GM12892 (cell line): Measurements from ENCODE around the gene OR2J3. TPM values are rescaled to one million over a fixed set of nuclear protein-coding genes. Genes with fewer than 3 reads are reported as not detected.
"Not testable (repeated sequence)": the region's sequence is repeated elsewhere in the genome, so short reads cannot be mapped to it uniquely, and the experiment has no call there.

Experiments
- DNase-seq: peaks from one replicate; pipeline ENCODE4 v3.0.0; 2011; ENCODE audit not compliant: insufficient read length
- FAIRE-seq: peaks from 2 replicates; lab custom pipeline; 2011; peaks lifted over from hg19 to GRCh38; lab: Jason Lieb, UNC
- POLR2A ChIP-seq: IDR thresholded peaks from 2 replicates; pipeline ENCODE4 v1.6.1; 2011; ENCODE audit warnings: low read depth, low read length, control low read depth
- POLR2AphosphoS5 ChIP-seq: IDR thresholded peaks from 2 replicates; pipeline ENCODE4 v1.6.1; 2011; ENCODE audit warnings: low read depth, low read length, control low read depth
- TAF1 ChIP-seq: IDR thresholded peaks from 2 replicates; pipeline ENCODE4 v1.6.1; 2011; ENCODE audit warnings: low read depth, mild to moderate bottlenecking, control low read depth, low read length, borderline replicate concordance
- polyA plus RNA-seq: library from polyadenylated mRNA; unstranded; fragments of >200 nt; gene quantifications from one replicate; pipeline ENCODE4 v1.2.1, GENCODE V29; 2012; ENCODE audit warnings: missing spikeins, inconsistent platforms; ENCODE audit not compliant: missing spikeins

Gene OR2J3
- not detected for polyA plus RNA-seq

- TF ChIP-seq TAF1 (no peak), POLR2AphosphoS5 (no peak), POLR2A (no peak)
- FAIRE-seq: no peak
- DNase-seq: no peak
Measured at GRCh38 chr6:29107758-29108157, at the start of gene OR2J3. OR2J3 (plus strand) TSS chr6:29108058; CDS start chr6:29111891, 3,833 bp downstream.

- DNase-seq: no peak
- TF ChIP-seq POLR2A: no peak
- no peak for TF ChIP-seq TAF1
- no peak for TF ChIP-seq POLR2AphosphoS5
- peak; percentile 71 for FAIRE-seq
Measured at GRCh38 chr6:29071831-29072723, 35.8 kb upstream of the OR2J3 start.

GRCh38 chr6:29079203-29079602, 28.7 kb upstream of the OR2J3 start:
- no peak for DNase-seq
- TF ChIP-seq POLR2A (no peak), POLR2AphosphoS5 (no peak), TAF1 (no peak)
- FAIRE-seq: no peak

GRCh38 chr6:29081312-29081711, 26.5 kb upstream of the OR2J3 start:
- TF ChIP-seq POLR2A (no peak), POLR2AphosphoS5 (no peak), TAF1 (no peak)
- no peak for FAIRE-seq
- DNase-seq: no peak

GRCh38 chr6:29082457-29082856, 25.4 kb upstream of the OR2J3 start:
- DNase-seq (no peak), FAIRE-seq (no peak)
- no peak for TF ChIP-seq POLR2AphosphoS5
- TF ChIP-seq TAF1: no peak
- no peak for TF ChIP-seq POLR2A

GRCh38 chr6:29087213-29087612, 20.6 kb upstream of the OR2J3 start, which contains the start of gene OR2B3:
OR2B3 (minus strand) TSS chr6:29087313; CDS start chr6:29087248, 65 bp downstream.
- no peak for DNase-seq
- FAIRE-seq: no peak
- no peak for TF ChIP-seq TAF1
- no peak for TF ChIP-seq POLR2AphosphoS5
- no peak for TF ChIP-seq POLR2A

GRCh38 chr6:29092957-29093356, 14.9 kb upstream of the OR2J3 start:
- TF ChIP-seq POLR2A: no peak
- no peak for TF ChIP-seq POLR2AphosphoS5
- no peak for TF ChIP-seq TAF1
- FAIRE-seq (no peak), DNase-seq (no peak)

- TF ChIP-seq TAF1: no peak
- DNase-seq (no peak), FAIRE-seq (no peak)
Measured at GRCh38 chr6:29097803-29098202, 10.1 kb upstream of the OR2J3 start.

- FAIRE-seq: no peak
- TF ChIP-seq POLR2AphosphoS5: no peak
- no peak for TF ChIP-seq POLR2A
- no peak for TF ChIP-seq TAF1
Measured at GRCh38 chr6:29099190-29099589, 8.7 kb upstream of the OR2J3 start, which contains the start of gene OR2J1. OR2J1 (plus strand) TSS chr6:29099490; CDS start chr6:29100943, 1,453 bp downstream.

GRCh38 chr6:29112135-29112534, 4.3 kb downstream of the OR2J3 start:
- no peak for DNase-seq
- TF ChIP-seq POLR2AphosphoS5 (no peak), TAF1 (no peak), POLR2A (no peak)
- FAIRE-seq: no peak

More at GRCh38 chr6:29099190-29099589, 8.7 kb upstream of the OR2J3 start, which contains the start of gene OR2J1:
- DNase-seq: no peak

- FAIRE-seq, DNase-seq: not testable (repeated sequence)
Measured at GRCh38 chr6:29114964-29115363, 7.1 kb downstream of the OR2J3 start.

GRCh38 chr6:29129326-29130012, 21.6 kb downstream of the OR2J3 start:
- no peak for FAIRE-seq
- DNase-seq: no peak
- TF ChIP-seq TAF1 (no peak), POLR2A (no peak), POLR2AphosphoS5 (no peak)
